ENCODE measurements around the gene TBC1D14. TPM values are rescaled to one million over a fixed set of nuclear protein-coding genes. Genes with fewer than 3 reads are reported as not detected.
A peak's percentile ranks its signal among the peaks of the same experiment; 100 is the strongest.

The TBC1D14 gene
- total RNA-seq, 2 experiments from 2014 or later, result 49.0 to 49.1 TPM

DNA sequence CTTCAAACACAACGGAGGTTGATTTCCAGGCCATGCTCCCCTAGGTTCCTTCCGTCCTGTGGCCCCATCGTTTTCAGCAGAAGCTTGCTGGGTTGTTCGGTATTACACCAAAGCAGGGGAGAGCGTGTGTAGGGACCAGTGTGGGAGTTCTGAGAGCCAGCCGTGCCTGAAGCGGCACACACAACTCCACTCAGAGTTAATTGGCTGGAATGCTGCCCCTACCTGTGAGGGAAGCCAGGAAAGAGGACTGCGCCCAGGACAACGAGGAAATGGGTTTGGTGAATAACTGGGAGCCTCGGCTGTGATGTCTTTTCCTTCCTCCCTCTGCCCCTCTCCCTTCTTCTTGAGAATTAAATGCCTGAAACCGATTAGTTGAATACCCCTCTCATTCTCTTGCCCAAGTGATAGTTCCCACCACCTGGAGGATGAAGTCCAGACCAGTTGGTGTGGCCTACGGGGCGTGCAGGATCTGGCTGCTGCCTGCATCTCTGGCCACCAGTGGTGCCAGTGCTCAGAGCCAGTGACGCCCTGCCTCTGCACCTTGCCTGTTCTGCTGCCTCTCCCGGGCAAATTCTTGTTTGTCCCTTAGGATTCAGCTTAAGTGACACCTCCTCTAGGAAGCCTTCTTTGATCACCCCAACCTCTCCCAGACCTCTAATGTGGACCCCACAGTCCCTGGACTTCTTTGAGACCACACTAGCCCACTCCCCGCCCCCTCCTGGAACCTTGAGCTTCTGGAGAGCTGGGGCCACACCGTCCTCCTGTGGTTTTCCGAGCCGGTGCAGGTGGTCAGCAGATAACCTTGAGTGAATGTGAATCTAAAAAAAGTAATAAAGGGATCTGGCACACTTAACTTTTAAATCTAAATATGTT is 33.6 kb downstream of the TBC1D14 start:
- Mint-ChIP-seq H3K27ac (peak overlapping the region; percentile 86), H3K9me3 (ENCODE audit: low read depth) (no peaks in the 10 kb centered on the region), H3K4me3 (peak overlapping the region; percentile 51), H3K27me3 (no peaks in the 10 kb centered on the region), H3K36me3 (peaks cover 14% of the 10 kb centered on the region), H3K4me1 (peaks cover 52% of the 10 kb centered on the region)
- CTCF ChIA-PET, result interaction anchor here (0.9 to 2.3 kb wide), 5 partner anchors 17 to 44 kb away, joined by 3 to 7 read pairs (median 4); partner anchors contain the start of gene TBC1D14
- DNase-seq (no peak), ATAC-seq (no peak)

DNA sequence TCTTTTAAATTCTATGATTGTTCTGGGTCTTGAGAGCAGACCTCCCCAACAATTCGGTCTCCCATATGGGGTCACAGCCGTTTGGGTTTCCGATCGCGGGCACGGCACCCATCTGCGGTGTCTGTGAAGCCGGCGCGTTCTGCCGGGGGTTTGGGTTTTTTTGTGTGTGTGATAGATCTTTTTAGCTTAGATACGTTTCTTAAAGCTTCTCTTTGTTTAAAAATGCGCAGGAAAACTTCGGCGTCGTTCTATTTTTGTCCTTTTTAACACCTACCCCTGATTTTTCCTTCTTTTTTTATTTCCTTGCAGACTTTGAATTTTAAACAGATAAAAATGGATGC is 34.2 kb downstream of the TBC1D14 start:
- no peak overlapping the region for H3K27ac Mint-ChIP-seq
- peaks cover 14% of the 10 kb centered on the region for H3K36me3 Mint-ChIP-seq
- DNase-seq (no peak), ATAC-seq (no peak)
- peaks cover 51% of the 10 kb centered on the region for H3K4me1 Mint-ChIP-seq
- CTCF ChIA-PET, result interaction anchor here (0.9 to 2.3 kb wide), 3 partner anchors 27 to 44 kb away, joined by 3 to 7 read pairs (median 4); no protein-coding TSS in a partner anchor
- no peaks in the 10 kb centered on the region for H3K9me3 Mint-ChIP-seq (ENCODE audit: low read depth)
- H3K4me3 Mint-ChIP-seq, result no peak overlapping the region
- no peaks in the 10 kb centered on the region for H3K27me3 Mint-ChIP-seq

DNA sequence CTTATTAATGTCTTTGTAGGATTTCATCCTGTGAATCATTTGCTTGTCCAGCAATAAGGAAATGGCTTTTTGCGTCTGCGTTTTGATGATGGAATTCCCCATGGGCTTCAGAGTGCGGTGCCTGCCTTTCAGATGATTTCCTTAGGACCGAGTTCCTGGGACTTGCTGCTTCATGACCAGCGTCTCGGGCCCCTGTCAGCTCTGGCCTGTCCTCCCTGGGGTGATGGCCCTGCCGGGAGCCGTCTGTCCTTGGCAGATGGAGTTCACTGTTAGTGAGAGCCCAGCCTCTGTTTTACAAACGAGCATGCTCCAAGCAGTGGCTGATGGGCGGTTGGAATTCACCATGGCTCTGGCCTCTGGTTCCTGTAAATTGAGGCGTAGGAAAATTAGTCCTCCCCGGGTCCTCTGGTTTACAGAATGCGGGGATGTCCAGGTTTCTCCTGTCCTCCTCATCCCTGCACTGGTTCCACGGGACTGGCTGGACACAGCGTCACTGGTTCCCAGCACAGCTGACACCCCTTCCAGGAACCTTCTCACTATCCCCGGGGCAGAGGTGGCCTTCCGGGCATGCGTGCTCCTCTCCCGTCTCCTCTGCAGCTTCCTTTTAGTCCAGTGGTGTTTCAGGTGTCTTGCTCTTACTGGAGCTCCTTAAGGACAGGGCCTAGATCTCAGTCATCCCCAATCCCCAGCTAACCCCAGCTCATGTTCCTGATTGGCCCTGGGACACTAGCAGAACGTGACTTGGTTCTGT is 34.9 kb downstream of the TBC1D14 start:
- no peak overlapping the region for H3K27ac Mint-ChIP-seq
- H3K4me1 Mint-ChIP-seq, result peaks cover 44% of the 10 kb centered on the region
- CTCF ChIA-PET, result interaction anchor here (0.9 to 1.8 kb wide), 4 partner anchors 17 to 45 kb away, joined by 3 to 5 read pairs (median 4); no protein-coding TSS in a partner anchor
- H3K9me3 Mint-ChIP-seq (ENCODE audit: low read depth), result no peaks in the 10 kb centered on the region
- no peak overlapping the region for H3K4me3 Mint-ChIP-seq
- DNase-seq (no peak), ATAC-seq (no peak)
- no peaks in the 10 kb centered on the region for H3K27me3 Mint-ChIP-seq
- peaks cover 14% of the 10 kb centered on the region for H3K36me3 Mint-ChIP-seq

DNA sequence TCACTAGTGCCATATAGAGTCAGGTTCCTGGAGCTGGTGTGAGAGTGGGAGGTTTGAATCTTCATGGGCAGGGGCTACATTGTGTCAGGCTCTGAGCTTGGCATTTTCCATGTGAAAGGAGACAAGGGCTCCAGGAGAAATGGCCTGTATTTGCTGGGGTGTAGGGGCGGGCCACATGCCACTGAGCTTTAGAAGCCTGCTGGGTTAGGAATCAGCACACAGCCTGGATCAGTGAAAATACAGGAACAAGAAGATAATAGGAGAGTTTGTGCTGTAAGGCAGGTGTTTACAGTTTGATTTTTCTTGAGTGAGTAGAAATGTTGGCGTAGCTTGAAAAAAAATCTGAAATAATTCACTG is 35.4 kb downstream of the TBC1D14 start:
- Mint-ChIP-seq H3K9me3 (ENCODE audit: low read depth) (no peaks in the 10 kb centered on the region), H3K36me3 (peaks cover 16% of the 10 kb centered on the region), H3K27me3 (no peaks in the 10 kb centered on the region), H3K27ac (no peak overlapping the region), H3K4me3 (no peak overlapping the region), H3K4me1 (peaks cover 41% of the 10 kb centered on the region)
- ATAC-seq (no peak), DNase-seq (no peak)
- CTCF ChIA-PET, result interaction anchor here (0.7 to 1.8 kb wide), 3 partner anchors 18 to 108 kb away, joined by 4 to 5 read pairs (median 5); no protein-coding TSS in a partner anchor

DNA sequence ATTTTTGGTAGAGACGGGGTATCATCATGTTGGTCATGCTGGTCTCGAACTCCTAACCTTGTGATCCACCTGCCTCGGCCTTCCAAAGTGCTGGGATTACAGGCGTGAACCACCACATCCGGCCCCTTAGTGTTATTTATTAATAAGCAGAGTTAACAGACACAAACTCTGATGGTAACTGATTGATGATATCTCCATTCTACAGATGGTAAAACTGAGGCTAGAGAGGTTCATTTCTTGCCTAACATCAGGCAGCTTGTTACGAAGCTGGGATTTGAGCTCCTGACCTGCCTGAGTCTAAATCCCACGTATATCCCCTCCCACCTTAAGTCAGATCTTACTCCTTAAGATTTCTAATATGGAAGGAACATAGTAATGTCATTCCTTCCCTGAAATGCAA is 36.9 kb downstream of the TBC1D14 start:
- no peak for ATAC-seq
- peaks cover 36% of the 10 kb centered on the region for H3K4me1 Mint-ChIP-seq
- no peak for DNase-seq
- CTCF ChIA-PET, result interaction anchor here (0.8 to 1.8 kb wide), 3 partner anchors 11 to 21 kb away, joined by 3 to 5 read pairs (median 5); no protein-coding TSS in a partner anchor
- no peak overlapping the region for H3K4me3 Mint-ChIP-seq
- no peaks in the 10 kb centered on the region for H3K27me3 Mint-ChIP-seq
- H3K27ac Mint-ChIP-seq, result no peak overlapping the region
- H3K36me3 Mint-ChIP-seq, result peaks cover 17% of the 10 kb centered on the region
- no peaks in the 10 kb centered on the region for H3K9me3 Mint-ChIP-seq (ENCODE audit: low read depth)

DNA sequence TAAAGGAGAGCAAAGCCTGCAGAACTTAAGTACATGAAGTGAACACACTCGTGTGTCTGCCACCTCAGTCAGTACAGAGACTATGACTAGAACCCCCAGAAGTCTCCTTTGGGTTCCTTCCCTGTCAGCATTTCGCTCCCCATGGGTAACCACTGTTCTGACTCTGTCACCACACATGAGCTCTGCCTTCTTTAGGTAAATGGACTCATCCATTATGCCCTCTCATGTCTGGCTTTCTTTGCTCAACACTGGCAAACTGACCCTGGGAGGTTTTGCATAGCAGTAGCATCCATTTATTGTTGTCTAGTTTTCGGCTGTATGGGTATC is 38.5 kb downstream of the TBC1D14 start:
- Mint-ChIP-seq H3K9me3 (ENCODE audit: low read depth) (no peaks in the 10 kb centered on the region), H3K27ac (no peak overlapping the region), H3K27me3 (no peaks in the 10 kb centered on the region), H3K4me3 (no peak overlapping the region), H3K36me3 (peaks cover 17% of the 10 kb centered on the region), H3K4me1 (peaks cover 33% of the 10 kb centered on the region)
- ATAC-seq (no peak), DNase-seq (no peak)
- CTCF ChIA-PET, result interaction anchor here (0.9 to 2.0 kb wide), 5 partner anchors 19 to 154 kb away, joined by 3 to 6 read pairs (median 4); no protein-coding TSS in a partner anchor

DNA sequence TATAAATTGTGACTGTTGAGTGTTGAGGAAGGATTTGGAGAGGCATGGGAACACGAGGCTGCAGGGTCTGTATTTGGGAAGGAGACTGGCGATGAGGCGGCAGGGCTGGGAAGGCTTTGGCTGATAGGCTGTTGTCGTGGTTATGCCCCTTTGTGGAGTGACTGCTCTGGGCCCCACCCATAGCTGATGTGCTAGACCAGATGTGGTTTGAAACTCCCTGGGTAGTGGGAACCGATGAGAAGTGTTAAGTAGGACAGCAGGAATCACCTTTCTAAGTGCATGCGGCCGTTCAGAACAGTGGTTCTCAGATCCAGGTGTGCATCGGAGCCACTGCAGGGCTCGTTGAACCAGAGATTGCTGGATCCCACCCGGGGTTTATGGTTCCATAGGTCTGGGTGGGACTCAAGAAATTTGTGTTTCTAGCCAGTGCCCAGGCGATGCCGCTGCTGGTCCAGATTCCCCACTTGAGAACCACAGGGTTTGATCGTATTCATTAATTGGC is 42.3 kb downstream of the TBC1D14 start:
- peaks cover 27% of the 10 kb centered on the region for H3K4me1 Mint-ChIP-seq
- peak overlapping the region; percentile 3 for H3K27ac Mint-ChIP-seq
- no peaks in the 10 kb centered on the region for H3K9me3 Mint-ChIP-seq (ENCODE audit: low read depth)
- CTCF ChIA-PET, result interaction anchor here (2.5 kb wide), 1 partner anchor 22 kb away, joined by 8 read pairs; no protein-coding TSS in a partner anchor
- no peak overlapping the region for H3K4me3 Mint-ChIP-seq
- H3K36me3 Mint-ChIP-seq, result peaks cover 9% of the 10 kb centered on the region
- ATAC-seq, result peak; percentile 55
- no peaks in the 10 kb centered on the region for H3K27me3 Mint-ChIP-seq
- no peak for DNase-seq

DNA sequence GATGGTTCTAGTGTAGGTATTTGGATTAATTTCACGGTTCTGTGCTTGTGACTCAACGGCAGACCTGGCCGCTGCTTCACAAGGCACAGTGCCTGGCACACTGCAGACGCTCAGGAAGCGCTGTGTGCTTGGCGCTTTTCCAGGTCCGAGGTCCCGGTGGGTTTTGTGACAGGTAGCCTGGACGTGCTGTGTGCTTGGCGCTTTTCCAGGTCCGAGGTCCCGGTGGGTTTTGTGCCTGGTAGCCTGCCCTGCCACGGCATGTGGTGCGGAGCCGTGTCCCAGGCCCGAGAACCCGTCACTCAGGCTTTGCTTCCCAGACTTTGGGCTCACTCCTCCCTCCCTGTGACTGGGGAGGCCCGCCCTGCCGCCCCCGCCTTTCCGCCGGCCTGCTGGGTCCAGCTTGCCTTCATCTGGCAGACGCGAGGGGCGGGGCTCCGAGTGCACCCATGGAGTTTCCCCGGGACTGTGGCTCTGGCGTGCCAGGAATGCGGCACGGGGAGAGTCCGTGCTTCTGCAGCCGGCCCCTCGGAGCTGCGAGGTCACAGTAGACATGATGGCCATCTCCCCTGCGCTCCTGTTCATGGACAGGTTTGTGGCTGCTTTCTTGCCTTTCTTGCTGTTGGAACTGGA is 44.2 kb downstream of the TBC1D14 start:
- Mint-ChIP-seq H3K4me1 (peaks cover 25% of the 10 kb centered on the region), H3K36me3 (peaks cover 4% of the 10 kb centered on the region), H3K9me3 (ENCODE audit: low read depth) (no peaks in the 10 kb centered on the region), H3K4me3 (no peak overlapping the region), H3K27ac (no peak overlapping the region), H3K27me3 (no peaks in the 10 kb centered on the region)
- DNase-seq (no peak), ATAC-seq (no peak)
- CTCF ChIA-PET, result interaction anchor here (0.8 kb wide), 1 partner anchor 54 kb away, joined by 4 read pairs; no protein-coding TSS in a partner anchor

DNA sequence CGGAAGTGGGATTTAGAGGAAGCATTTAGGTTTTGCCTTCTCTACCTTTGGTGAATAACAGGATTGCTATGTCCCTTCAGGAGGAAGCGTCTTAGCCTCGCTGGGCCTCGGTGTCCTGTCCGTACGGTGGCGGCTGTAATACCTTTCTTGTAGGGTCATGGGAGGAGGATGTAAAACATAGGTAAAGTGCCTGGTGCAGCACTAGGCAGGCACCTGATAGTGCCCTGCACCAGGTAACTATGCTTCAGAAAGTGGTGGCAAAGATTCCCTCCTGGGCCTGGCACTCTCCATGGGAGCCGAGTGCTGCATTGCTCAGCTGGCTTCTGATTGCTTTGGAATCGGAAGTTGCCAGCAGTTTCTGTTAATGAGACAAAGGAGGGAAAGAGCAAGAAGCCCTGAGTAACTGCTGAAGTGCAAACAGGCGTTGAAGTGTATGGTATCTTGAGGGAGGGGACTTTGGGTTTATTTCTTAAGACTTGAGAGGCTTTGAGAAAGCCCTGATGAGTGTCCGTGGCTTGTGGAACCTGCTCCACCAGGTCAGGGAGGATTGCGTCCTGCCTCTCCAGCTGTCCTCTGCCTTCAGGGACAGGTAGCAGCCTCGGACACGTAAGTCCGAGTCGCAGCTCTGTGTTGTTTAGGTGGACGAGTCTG is 45.8 kb downstream of the TBC1D14 start:
- Mint-ChIP-seq H3K36me3 (no peaks in the 10 kb centered on the region), H3K27me3 (no peaks in the 10 kb centered on the region), H3K4me1 (peaks cover 23% of the 10 kb centered on the region), H3K27ac (no peak overlapping the region), H3K9me3 (ENCODE audit: low read depth) (no peaks in the 10 kb centered on the region), H3K4me3 (no peak overlapping the region)
- ATAC-seq (no peak), DNase-seq (no peak)
- CTCF ChIA-PET, result no interaction called here

DNA sequence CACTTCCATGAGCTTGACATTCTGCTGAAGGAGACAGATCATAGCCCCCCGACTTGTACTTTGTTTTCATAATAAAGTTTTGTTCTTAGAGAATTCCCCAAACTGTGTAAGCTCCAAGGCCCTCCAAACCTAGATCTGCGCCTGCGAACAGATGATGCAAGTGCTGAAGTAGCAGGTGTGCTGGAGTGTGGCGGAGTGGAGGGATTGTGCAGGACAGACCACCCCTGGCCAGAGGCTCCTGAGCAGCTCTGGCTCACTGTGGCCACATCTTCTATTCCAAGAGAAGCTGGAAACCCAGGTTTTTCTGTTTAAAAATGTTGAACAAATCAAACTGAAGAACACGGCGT is 46.4 kb downstream of the TBC1D14 start:
- Mint-ChIP-seq H3K4me1 (peaks cover 19% of the 10 kb centered on the region), H3K36me3 (no peaks in the 10 kb centered on the region), H3K9me3 (ENCODE audit: low read depth) (no peaks in the 10 kb centered on the region), H3K27ac (no peak overlapping the region), H3K4me3 (no peak overlapping the region), H3K27me3 (no peaks in the 10 kb centered on the region)
- CTCF ChIA-PET, result no interaction called here
- no peak for DNase-seq
- ATAC-seq, result no peak

DNA sequence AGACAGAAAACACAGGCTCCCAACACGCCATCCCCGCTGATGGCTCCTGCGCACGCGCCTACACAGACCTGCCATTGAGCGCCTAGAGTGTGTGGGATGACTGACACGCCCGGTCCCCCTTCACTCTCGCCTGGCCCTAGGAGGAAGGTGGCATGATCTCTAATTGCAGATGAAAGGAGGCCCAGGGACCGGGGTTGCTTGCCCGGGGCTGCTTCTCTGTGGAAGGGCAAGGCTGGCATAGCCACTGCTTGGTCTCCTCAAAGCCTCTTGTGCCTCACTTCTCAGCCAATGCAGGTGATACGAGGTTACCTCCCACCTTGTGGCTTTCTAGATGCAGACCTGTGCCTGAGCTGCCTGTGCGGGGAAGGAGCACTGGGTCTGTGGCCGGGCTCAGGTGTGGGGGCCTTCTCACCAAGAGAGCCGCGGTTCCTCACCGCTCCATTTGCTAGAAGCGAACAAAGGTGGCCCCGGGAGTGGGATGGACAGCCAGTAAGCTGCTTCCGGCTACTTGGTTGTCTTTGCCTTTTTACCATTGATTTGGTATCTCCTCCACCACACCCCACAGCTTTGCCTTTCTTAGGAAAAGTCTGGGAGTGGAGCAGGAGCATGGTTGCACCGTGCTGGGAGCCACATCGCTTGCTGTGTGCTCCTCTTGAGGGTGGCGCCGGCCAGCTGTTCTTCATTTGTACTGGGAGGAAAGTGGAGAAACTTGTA is 47.0 kb downstream of the TBC1D14 start:
- H3K27ac Mint-ChIP-seq, result no peak overlapping the region
- H3K4me3 Mint-ChIP-seq, result no peak overlapping the region
- CTCF ChIA-PET, result no interaction called here
- H3K9me3 Mint-ChIP-seq (ENCODE audit: low read depth), result no peaks in the 10 kb centered on the region
- H3K4me1 Mint-ChIP-seq, result peaks cover 14% of the 10 kb centered on the region
- H3K27me3 Mint-ChIP-seq, result no peaks in the 10 kb centered on the region
- no peak for ATAC-seq
- DNase-seq, result no peak
- no peaks in the 10 kb centered on the region for H3K36me3 Mint-ChIP-seq

DNA sequence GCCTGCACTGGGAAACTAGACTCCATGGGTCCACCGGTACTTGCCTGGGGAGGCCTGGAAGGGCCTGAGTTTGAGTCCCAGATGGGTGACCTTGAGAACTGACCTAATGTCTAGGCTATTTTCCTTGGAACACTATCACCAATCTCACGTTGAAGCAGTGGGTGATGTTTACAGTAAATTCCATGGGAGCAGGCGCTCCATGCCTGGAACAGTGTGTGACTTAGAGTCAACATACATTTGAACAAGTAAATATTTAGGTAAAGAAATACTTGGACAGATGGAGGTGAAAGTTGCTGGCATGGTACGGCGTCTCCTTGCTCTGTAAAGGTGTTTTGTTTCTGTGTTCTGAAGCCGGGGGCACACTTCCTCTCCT is 47.5 kb downstream of the TBC1D14 start:
- H3K36me3 Mint-ChIP-seq, result no peaks in the 10 kb centered on the region
- H3K4me3 Mint-ChIP-seq, result no peak overlapping the region
- ATAC-seq (no peak), DNase-seq (no peak)
- CTCF ChIA-PET, result no interaction called here
- H3K4me1 Mint-ChIP-seq, result peaks cover 8% of the 10 kb centered on the region
- no peaks in the 10 kb centered on the region for H3K27me3 Mint-ChIP-seq
- no peaks in the 10 kb centered on the region for H3K9me3 Mint-ChIP-seq (ENCODE audit: low read depth)
- no peak overlapping the region for H3K27ac Mint-ChIP-seq
